HG03520 (cell line): Measurements from ENCODE around the gene RECQL5.

Experiments
- ATAC-seq: cut with Tn5 transposase; IDR thresholded peaks from one replicate; pipeline ENCODE4 v1.9.1; 2021; ENCODE audit warnings: mild to moderate bottlenecking, moderate library complexity; ENCODE audit not compliant: unreplicated experiment

The RECQL5 gene

DNA sequence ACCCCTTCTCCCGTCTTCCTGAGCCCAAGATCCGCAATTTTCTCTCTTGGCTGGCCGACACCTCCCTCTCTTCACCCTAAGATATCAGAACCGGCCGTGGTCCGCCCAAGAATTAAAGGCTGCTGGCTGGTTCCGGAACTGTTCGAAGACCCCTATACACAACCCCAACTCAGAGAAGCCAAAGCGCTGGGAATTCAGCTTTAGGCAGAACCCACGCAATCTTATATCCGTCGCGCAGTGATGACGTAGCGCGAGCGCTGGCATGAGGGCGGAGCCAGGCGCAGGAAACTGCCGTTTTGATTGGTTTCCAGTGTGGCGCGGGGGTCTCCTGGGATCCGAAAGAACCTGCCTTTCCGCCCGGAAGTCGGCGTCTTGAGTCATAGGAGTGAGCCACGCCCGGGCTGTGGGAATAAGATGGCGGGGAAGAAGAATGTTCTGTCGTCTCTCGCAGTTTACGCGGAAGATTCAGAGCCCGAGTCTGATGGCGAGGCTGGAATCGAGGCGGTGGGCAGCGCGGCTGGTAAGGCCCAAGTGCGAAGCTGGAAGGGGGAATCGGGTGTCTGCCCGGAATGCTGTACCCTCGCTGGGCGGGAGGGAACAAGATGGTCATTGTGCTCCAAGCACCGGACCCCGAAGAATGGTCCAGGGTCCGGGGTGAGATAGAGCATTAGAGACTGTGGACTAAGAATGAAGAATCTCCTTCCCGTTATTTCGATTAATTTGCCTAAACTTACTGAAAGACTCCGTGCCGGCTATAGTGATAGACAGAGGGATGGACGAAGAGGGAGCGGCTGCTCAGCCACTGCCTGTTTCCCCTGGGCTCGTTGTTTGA is at the start of gene RECQL5, which contains the start of gene SAP30BP:
Gene RECQL5 (minus strand): TSS at position 196 of the 832 bp plus-strand sequence. CDS start 597 bp downstream, outside the sequence.
Gene SAP30BP (plus strand): TSS at position 380 of the 832 bp plus-strand sequence. CDS start 35 bp downstream, at position 415.
- ATAC-seq: peak; percentile 71

DNA sequence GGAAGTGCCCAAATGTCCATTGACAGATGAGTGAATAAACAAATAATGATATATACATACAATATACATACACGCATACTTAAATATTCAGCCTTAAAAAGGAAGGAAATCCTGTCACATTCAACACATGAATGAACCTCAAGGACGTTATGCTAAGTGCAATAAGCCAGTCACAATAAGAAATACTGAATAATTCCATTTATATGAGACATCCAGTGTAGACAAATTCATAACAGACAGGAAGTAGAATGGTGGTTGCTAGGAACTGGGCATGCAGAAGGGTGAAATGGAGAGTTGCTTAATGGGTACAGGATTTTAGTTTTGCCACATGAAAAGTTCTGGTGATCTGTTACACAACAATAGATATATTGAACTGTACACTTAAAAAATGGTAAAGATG is 45.5 kb upstream of the RECQL5 start:
- ATAC-seq: no peak

DNA sequence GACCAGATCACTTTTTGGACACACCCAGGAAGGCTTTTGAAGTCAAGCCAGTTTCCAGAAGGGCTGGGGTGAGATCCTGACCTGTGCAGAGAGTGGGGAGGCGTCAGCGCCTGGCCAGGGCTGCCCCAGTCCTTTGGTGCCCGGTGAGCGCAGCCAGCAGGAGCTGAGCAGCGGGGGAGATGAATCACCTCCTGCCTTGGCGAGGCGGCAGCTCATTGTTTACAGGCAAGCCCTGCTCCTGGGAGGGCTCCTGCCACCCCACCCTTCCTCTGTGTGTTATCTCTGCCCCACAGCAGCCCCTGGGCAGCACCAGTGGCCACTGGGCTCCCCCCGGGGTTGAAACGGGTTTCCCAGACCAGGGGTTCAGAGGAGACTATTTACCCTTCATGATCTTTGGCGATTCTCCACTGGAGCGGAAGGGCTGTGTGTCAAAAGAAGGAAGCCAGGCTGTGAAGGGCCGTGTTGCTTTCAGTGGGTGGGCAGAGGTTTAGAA is 40.2 kb upstream of the RECQL5 start:
- ATAC-seq: no peak

DNA sequence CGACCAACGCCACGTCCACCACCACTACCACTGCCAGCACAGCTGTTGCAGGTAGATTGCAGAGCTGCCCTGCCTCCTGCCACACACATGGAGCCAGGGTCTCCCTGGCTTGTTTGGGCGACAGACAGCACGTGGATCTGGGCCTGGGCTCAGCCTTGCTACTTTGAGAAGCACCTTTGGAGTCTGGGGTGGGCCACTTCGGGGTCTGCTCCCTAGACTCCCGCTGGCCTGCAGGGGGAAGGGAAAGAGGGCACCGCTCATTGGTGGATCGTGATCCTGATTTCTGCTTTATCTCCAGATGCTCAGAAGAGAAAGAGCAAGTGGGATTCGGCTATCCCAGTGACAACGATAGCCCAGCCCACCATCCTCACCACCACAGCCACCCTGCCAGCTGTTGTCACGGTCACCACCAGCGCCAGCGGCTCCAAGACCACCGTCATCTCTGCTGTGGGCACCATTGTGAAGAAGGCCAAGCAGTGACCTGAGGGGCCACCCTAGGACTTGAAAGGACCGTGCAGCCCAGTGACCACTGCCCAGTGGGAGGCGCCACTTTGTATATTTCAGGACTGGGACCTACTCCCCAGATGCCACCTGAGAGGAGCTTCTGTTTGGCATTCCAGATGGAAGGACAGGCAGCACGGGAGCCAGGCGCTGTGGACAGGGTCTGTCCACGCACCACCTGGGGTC is 39.2 kb upstream of the RECQL5 start:
- no peak for ATAC-seq

DNA sequence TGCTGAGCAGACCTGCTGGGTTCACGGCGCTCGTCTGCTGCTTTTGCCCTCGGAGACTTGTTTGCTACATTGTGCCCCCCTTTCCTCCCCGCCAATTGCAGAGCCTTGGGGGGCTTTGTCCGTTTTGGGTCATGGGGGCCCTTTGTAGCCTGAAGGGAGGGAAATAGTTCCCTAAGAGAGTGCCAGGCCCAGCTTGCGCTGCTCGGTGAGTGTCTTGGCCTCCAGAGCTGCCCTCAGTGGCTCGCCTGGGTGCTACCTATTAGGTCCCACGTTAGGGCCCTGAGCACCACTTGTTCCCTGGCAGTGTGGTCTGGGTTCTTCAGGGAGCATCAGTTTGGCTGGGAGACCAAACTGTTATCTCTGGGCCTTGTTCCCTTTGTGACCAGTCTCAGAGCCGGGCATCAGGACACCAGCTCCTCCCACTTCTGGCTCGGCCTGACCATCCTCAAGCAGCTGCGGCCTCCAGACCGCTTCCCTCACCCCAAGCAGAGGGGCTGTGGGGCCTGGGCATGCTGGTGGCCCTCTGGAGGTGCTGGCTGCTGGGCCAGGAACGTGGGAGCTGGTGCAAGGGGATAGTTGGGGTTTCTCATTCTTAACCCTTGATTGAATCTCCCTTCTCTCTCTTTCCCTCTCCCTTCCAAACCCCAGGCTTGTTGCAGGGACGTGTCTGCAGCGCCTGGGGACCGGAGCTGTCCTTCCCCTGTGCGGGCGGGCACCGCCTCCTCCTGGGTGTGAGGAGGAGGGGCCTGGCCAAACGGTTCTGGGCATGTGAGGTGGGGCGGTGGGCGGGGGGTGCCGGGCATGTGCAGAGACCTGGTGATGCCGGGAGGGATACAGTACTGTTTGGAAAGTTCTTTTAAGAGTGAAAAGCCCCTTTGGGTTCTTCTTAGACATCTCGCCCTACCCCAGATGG is 38.3 kb upstream of the RECQL5 start:
- ATAC-seq: no peak

DNA sequence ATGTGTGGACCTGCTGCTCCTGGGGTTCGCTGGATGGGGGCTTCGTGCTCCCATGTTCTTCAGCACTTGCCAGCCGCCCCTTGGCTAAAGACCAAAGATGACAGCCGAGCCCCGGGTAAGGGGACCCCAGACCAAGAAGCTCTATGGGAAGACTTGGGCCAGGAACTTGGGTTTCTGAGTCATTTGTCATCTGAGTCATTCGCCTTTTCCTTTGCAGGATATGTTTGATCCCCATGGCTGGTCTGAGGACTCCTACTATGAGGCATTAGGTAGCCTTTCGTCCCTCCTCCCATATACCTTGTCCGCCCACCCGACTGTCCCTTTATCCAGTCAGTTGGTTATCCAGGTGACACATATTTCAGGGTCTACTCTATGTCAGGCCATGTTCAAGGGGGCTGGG is 36.6 kb upstream of the RECQL5 start:
- ATAC-seq: no peak

DNA sequence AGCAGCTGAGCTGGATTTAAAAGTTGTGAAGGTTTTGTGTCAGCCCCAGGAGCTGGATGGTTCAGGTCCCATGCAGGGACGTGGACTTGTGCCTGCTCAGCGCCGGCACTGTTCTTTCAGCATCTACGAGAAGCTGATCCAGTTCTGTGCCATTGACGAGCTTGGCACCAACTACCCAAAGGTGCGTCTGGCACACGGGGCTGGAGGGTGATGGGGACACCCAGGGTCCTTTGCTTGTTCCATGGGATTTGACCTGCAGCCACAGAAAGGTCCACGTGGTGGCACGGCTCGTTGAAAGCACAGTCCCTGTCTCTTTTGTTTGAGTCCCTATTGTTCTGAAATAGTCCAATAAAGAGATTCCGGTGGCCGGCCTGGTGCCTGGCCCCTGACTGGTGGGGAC is 36.2 kb upstream of the RECQL5 start:
- ATAC-seq: no peak

DNA sequence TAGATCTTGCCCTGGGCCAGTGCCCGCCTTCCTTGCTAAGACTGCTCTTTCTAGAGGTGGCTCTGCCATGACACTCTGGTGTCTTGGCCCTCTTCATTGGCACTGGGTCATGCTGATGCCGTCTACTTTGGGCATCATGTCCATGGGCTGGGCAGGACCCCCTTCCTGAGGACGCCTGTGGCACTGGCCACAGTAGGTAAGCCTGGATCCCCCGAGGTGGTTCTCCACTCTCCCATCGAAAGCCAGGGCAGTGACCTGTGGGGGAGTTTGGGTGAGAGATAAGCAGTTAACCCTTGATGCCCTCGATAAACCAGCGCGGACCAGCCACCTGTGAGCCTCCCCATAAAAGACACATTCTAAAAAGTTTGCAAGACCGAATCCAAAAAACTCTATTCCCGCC is 34.3 kb upstream of the RECQL5 start:
- ATAC-seq: no peak

DNA sequence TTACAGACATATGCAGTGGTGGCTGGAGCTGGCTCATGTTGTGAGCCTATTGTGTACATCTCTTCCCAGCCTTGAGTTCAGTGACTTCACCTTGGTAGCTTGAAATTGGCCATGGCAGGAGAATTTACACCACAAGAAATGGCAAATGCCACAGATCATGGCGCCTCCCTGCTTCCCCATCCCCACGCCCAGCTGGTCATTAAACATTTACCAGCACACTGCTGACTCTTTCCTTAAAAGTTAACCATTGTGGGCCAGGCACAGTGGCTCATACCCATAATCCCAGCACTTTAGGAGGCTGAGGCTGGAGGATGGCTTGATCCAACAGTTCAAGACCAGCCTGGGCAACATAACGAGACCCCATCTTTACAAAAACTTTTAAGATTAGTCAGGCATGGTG is 31.7 kb upstream of the RECQL5 start:
- no peak for ATAC-seq

DNA sequence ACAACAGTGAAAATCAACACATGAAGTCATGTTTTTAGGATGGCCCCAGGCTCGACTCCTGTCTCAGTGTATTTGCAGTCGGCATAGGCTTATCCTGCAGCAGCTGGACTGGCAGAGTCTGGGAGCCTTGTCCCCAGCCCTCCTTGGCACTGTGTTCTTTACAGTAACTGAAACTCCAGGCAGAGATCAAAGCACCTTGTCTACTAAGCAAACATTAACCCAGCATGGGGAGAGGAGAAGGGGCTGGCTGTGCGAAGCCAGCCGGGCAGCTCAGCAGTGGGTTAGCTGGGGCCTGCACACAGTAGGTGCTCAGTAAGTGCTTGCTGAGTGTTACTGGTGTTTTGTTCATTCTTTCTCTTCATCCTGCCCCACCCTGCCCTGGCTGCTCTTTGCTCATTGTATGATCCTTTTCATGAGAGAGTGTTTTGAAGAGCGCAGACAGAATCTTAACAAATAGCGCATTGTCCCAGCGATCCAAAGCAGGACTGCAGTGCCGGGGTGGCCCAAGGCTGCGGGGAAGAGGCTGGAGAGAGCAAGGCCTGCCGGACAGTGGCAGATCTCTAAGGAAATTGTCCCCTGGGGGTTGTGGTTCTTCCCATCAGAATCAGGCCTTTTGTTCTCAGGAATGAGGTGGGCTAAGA is 30.8 kb upstream of the RECQL5 start:
- no peak for ATAC-seq

DNA sequence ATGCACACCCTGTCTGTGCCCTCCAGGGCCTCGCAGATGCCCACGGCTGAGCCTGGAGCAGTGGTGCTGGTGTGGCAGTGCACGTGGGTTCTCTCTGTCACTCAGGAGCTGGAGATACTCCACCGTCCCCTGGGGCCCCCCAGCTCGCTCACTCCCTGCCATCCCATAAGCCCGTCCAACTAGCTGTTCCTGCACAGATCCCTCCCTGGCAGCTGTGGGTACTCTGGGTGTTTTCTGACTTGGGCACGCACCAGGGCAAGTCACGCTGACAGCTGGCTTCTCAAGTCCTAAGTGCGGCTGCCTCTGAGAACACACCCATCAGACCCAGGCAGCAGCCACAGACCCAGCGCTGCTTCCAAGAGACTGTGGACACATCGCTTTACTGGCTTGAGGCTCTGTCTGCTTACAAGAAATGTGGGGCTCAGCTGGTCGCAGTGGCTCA is 28.9 kb upstream of the RECQL5 start:
- ATAC-seq: no peak

DNA sequence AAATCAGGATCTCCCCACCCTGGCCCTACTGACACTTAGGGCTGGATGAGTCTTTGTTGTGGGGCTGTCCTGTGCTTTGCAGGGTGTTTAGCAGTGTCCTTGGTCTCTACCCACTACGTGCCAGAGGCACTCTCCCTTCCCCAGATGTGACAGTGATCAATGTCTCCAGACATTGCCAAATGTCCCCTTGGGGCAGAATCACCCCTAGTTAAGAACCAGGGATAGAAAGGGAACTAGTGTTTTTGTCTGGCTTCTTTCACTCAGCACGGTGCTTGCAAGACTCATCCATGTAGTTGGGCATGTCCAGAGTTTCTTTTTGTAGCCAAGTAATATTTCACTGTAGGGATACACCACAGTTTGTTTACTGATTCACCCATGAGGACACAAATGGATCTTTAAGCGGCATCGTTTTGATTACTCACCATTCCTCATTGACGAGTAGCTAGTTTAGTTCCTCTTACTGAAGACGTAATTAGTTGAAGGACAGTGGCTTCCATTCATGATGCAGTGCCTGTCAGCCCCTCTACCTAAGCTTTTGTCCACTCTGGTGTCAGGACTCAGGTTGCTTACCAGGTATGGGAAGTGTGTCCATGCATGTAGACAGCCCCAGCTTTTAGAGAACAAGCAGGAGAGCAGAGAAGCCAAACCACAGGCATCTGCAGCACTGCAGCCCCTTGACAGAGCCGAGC is 28.3 kb upstream of the RECQL5 start:
- no peak for ATAC-seq

DNA sequence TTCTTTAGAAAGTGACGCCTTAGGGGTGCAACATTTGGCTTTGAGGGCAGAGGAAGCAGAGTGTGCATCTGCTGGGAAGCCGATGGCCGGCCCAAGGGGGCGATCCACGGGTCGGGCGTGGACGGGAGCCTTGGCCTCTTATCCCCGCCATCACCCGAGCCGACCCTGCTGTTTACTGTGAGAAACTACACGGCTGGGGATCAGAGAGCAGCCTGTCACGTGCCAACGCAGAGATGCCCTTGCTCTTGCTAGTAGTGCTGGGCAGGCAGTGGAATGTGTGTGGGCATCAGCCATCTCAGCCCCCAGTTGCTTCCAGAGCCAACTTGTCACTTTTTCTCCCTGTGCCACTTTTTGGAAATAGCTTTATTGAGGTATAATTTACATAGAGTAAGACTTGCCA is 27.6 kb upstream of the RECQL5 start:
- ATAC-seq: no peak

DNA sequence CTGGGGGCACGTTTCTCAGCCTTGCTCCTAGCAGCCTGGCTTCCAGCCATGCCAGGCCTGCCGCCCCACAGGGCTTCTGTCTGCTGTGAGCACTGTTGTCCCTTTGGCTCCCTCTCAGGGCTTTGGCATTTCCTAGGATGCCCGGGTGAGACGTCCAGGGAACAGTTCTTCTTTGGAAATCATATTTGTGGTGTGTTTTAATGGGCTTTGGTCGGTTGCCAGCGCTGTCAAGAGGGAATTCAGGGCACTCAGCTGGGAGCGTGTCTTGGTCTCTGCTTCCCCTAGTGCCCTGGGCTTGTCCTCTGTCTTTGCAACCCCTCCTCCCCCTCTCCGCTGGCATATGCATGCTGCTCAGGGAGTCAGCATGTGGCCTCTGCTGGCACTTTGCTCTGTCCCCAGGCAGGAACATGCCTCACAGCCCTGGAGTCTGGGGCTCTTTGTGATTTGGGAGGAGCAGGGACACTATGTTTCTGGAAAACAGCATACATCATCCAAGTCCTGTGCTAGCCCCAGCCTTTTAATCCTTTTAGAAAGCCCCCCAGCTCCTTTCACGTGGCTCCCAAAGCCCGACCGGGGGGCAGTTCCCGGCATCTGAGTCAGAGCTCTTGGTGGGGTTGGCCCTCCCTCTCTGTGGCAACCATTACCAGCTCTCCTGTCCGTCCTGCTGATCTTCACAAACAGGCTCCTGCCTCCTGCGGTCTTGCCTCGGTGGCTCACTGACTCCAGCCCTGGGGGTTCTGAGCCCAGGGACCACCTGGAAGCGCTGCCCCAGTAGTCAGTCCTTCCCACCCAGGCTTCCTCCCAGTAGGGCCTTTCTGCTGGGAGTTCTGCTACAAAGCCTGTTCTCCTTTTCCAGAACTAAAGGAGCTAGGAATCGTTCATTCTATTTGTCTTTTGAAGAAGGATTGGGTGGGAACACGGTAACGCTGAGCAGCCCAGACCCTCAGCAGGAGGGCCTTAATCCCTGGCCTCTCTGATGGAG is 26.8 kb upstream of the RECQL5 start:
- no peak for ATAC-seq

DNA sequence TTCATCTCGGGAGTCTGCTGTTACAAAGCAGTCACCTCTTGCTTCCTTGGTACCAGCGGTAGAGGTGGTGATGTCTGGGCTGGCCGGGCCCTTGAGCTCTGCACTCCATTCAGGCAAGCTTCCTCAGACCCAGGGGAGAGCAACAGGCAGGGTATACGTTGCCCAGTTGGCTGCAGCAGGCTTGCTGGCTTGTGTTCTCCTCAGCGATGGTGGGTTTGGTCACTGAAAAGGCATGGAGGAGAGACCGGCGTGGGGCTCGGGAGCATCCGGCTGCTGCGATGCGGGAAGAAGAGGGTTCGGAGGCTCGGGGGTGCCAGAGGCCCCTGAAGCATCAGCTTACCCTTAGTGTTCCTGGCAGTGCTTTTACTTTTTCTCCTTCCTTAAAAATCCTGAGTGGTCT is 26.0 kb upstream of the RECQL5 start:
- ATAC-seq: no peak

DNA sequence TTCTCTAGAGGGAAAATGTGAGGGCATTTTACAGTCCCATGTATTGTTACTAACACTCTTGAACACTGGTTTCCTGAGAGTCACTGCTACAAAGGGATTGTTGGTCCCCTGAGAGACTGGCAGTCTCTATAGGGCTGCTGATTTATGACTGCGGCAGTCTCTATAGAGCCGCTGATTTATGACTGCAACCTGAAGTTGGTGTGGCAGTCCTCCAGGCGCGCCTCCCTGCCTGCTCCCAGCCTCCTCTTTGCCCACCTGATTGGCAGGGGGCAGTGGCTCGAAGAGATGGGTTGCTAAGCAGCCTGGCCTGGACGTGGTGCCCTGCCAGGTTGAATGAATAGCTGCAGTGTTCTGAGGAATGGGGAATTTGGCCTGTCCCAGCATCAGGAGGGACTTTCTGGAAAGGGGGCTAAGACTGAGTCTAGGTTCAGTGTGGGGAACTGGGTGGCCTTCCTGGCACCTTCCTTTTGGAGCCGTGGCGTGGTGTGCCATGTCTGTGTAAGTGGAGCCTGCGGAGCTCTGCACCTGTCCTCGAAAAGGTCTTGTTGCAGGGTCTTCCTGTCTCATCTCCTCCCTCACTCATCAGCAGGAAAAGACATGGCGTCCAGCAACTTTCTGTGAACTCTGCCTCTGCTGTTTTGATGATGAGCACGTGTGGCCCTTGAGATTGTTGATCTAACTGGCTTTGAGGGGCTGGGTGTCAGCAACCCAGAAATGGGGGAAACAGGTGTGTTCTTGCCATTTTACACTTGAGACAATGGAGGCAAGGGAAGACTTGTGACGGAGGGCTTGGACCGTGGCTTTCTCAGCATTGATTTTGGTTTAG is 25.1 kb upstream of the RECQL5 start:
- ATAC-seq: no peak

DNA sequence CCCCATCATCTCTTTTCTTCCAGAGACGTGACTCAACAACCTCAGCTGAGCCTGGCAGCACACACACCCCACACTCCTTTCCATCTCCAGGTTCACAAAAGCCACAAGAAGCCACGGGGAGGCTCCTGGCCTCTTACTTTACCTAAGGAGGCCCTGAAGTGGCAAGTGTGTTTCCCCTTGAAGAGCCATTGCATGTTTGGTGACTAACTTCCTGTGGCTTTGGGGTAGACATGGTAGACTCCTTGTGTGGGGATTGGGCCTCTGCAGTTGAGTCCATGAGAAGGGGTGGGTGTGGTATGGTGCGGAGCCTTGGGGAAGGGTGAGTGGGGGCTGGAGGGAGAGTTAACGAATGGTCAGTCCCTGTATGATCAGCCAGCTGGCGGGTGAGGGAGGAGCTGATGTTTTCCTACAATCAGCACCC is 24.4 kb upstream of the RECQL5 start:
- no peak for ATAC-seq

DNA sequence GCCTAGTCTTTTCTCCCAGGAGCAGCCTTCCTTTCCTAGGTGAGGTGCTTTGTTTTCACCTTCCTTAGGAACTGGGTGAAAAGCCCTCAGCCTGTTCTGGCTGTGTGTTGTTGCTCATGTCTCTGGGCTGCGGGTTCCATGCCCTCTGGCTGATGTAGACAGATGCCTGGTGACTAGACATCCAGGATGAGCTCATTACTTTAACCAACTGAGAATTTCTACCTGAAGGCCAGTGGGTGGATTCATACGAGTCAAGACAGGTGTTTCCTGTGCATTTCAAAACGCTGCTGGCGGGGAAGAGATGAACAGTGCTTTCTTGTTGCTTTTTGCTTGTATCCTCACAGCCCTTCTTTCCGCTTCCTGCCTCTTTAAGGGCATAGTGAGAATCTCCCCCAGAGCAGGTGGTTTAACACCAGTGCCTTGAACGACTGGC is 22.5 kb upstream of the RECQL5 start:
- ATAC-seq: no peak
